Measurements from ENCODE around the gene COQ10A.

- no peak for TF ChIP-seq POLR2A (IDR thresholded peaks at IDR 0.05)
- TF ChIP-seq CTCF (IDR thresholded peaks at IDR 0.05): no peak
Observed at GRCh38 chr12:56236985-56237384, 29.8 kb upstream of the COQ10A start.
